GM20431 (cell line): ENCODE data around the gene FXYD6.

Experiments
- in situ Hi-C: fragments of 300-500 bp; cut with MseI, MboI; formaldehyde crosslinking; loops from one replicate; pipeline ENCODE4 v1.15.0; 2020; ENCODE audit warnings: low sequenced_read_pairs; ENCODE audit not compliant: unreplicated experiment

Gene FXYD6

DNA sequence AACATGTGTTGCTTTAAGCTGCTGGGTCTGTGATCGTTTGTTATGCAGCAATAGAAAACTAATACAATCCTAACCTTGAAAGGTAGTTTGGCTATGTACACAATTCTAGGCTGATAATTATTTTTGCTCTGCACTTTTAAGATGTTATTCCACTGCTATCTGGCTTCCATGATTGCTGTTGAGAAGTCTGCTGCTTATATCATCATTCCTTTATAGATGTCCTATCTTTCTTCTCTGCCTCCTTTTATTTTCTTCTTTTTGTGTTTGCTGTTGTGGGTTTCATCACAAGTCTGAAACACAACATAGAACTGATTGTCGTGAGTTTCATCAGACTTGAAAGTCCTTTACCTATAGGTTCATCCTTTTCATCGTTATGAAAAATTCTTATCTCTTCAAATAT, 24.1 kb downstream of the FXYD6 start:
- in situ Hi-C loops, result no loop called here

DNA sequence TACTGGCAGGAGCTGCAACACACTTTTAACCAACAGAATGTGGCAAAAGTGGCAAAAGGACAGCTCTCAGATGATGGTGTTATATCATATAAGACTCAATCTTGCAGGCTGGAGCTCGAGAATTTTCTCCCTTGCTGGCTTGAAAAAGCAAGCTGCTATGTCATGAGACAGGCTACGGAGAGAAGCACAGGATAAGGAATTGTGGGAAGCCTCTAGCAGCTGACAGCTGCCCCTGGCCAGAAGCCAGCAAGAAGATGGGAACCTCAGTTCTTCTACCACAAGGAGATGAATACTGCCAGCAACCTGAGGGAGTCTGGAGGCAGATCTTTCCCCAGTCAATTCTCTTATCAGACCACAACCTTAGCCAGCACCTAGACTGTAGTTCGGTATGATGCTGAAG, 24.6 kb downstream of the FXYD6 start:
- in situ Hi-C loops, result no loop called here

DNA sequence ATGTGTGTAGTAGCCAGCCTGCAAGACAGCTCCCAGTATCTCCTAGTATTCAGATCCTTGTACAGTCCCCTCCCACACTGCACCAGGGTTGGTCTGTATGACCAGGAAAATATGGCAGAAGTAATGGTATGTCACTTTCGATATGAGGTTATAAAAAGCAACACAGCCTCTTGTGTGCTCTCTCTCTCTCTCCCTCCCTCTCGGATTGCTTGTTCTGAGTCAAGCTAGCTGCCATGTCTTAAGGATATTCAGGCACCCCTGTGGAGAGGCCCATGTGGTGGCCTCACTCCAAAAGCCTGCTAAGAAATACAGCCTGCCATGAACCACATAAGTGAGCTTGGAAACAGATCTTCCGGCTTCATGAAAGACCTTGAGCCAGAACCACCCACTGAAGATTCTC, 25.4 kb downstream of the FXYD6 start:
- in situ Hi-C loops, result no loop called here

DNA sequence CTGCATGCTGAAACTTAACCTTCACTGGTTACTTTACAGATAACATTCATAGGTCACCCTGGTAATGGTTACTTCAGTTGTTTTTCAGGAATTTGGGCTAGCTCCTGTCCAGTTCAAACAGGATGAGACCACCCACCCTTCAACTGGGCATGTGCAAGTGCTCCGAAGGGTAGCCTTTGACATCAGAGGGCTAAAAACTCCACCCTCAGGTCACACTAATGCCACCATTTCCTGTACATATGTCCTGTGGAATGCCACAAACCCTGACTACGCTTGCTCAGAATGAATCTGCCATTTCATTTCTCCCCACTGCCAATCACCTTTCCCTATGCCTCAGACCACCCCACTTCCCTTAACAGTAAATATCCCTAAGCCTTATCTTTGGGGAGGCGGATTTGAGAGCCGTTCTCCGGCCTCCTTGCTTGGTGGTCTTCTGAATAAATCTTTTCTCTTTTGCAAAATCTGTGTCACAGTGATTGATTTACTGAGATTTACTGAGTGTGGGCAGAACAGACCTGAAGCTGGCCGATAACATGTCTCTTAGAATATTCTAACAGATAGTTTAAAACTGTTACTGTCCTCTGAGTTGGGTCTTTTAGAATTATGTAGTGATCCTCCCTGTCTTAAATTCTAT, 26.6 kb downstream of the FXYD6 start:
- in situ Hi-C loops, result loop anchor here (10.0 kb wide), 1 partner anchor 205 kb away; no protein-coding TSS in a partner anchor

- in situ Hi-C loops, result loop anchor here (10.0 kb wide), 1 partner anchor 211 kb away; no protein-coding TSS in a partner anchor
These were observed 32.6 kb downstream of the FXYD6 start for GRCh38 chr11:117843666-117844484.

- in situ Hi-C loops, result loop anchor here (10.0 kb wide), 1 partner anchor 212 kb away; no protein-coding TSS in a partner anchor
These were observed 34.1 kb downstream of the FXYD6 start for GRCh38 chr11:117842131-117842941.

- in situ Hi-C loops, result loop anchor here (10.0 kb wide), 1 partner anchor 213 kb away; no protein-coding TSS in a partner anchor
These were observed 34.9 kb downstream of the FXYD6 start for GRCh38 chr11:117841551-117842031.

DNA sequence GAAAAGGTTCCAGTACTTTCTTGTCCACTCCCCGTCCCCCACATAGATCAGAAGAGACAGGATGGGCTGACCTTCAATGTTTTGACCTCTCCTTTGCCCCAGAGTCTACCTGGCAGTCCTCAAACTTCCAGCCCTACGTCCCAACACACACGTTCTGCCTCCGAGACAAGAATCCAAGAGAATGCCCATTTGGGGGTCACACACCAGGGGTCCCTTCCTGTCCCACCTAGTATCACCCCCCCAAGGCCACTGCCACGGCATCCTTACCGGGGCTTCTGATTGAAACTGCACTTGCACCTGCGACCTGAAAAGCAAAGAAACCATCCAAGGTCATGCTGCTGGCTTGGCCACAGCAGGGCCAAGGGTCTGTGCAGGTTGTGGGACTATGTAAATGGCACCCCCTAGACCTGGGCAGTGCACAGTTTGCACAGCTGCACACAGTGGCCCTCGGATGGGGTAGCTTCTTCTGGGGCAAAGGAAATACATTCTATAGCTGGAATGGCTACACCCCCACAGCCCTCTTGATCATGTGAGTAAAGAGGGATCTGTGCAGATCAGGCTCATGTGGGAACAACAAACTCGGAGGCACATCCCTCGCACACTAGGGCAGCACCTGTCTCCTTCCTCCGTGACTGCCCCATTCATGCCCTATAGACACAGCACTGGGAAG, 35.4 kb downstream of the FXYD6 start:
- in situ Hi-C loops, result loop anchor here (10.0 kb wide), 1 partner anchor 214 kb away; no protein-coding TSS in a partner anchor

DNA sequence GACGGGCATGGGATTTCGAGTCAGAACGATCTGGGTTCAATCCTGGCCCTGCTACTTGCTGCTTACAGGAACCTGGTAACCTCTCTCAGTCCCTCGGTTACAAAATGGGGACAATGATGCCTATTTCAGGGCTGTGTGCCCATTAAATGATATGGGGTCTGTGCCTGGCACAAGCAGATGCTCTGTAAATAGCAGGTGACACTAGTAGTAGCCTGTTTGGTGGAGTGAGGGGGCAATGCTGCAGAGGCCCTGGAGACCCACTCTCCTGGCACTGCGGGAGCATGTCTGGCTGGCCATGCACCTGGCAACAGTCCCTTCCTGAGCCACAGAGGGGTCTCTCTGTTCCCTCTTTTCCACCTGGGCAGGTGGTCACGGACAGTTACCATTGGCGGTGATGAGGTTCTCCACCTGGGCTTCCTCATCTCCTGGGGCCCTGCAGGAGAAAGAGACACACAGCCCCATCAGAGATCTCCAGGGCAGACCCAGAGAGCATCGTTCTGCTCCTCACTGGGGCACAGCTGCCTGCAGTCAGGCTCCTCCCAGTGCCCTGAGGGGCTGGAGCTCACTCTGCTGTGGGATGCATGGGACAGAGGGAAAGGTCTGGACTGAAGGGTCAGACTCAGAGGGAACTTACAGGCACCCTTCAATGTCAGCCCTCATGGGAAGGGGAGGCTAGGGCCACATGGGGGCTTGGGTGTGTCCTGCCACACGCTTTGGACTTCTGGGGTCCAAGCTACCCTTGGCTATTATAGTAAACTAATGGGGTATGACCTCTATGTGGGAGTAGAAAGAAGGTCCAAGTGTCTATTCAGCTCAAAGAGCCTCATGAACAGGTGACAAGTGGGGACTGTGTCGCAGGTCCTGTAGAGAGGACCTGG, 36.3 kb downstream of the FXYD6 start:
- in situ Hi-C loops, result loop anchor here (10.0 kb wide), 1 partner anchor 215 kb away; no protein-coding TSS in a partner anchor

- in situ Hi-C loops, result no loop called here
These were observed 37.0 kb downstream of the FXYD6 start for GRCh38 chr11:117839380-117839881.

DNA sequence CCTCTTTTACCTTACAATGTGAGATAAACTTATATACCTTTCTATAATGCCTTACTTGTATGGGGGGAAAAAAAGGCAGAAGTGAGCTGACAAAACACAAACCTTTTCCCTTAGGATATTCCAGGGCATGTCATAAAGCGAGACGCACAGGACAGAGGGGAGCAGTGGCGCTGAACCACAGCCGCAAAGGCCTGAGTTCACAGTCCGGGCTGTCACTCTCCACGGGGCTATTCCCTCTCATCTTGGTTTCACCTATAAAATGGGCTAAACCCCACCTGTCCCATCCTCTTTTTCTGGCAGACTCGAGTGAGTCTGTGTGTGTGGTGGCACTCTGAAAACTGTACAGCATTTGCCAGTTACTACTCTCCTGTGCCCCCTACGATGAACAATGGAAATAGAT, 37.6 kb downstream of the FXYD6 start:
- in situ Hi-C loops, result no loop called here

- in situ Hi-C loops, result no loop called here
These were observed 38.7 kb downstream of the FXYD6 start for GRCh38 chr11:117837791-117838190.

DNA sequence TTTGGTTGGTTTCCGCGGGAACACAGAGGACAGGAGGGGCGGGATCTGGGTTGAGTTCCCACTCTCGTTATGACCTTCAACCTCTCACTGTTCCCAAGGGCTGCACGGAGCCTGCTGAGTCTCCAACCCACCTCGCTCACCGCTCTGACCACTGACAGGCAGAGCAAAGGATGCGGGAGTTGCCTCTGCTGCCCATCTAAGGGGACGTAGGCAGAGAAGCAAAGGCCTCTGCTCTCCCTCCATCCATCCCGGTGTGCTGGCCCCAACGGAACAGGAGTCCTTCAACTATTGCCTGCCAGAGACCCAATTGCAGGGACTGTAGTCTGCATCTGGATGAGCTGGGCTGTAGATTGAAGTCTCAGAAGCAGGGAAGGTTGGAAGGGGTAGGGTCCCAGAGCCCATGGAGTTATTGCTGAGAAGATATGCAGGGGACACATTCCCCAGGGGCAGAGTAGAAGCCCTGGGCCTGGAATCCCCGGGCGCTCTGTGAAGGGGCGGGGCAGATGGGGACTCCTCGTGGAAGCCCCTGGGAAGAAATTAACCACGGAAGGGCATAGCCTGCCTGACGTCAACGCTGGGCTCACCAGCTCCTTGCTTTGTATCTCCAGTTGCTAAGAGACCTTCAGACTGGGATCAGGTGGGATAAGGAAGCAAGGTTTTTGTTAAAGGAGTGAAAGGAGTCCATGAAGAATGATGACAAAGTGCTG, 39.2 kb downstream of the FXYD6 start:
- in situ Hi-C loops, result no loop called here

- in situ Hi-C loops, result no loop called here
These were observed 40.1 kb downstream of the FXYD6 start for GRCh38 chr11:117836077-117836960.

- in situ Hi-C loops, result no loop called here
These were observed 40.9 kb downstream of the FXYD6 start for GRCh38 chr11:117835576-117835975.

- in situ Hi-C loops, result no loop called here
These were observed 41.5 kb downstream of the FXYD6 start for GRCh38 chr11:117834838-117835443.
